Neural progenitor cell (in vitro differentiated cells): ENCODE results near the gene TEX2.

Source experiments
- EZH2 ChIP-seq: fragments of 200-600 bp; sonication (generic); IDR thresholded peaks from 2 replicates; pipeline ENCODE4 v1.6.1; 2017; ENCODE audit warnings: antibody characterized with exemption, mild to moderate bottlenecking, moderate library complexity
- TF ChIP-seq, protein P1 (sequence below): fragments of 200-600 bp; sonication (generic); IDR thresholded peaks from 2 replicates; pipeline ENCODE4 v1.5.1; 2017; ENCODE audit warnings: antibody characterized with exemption, mild to moderate bottlenecking

GRCh38 chr17:64146418-64147109 lies 116.5 kb downstream of the TEX2 start:
- TF ChIP-seq EZH2 = no peak
- TF ChIP-seq, protein P1, sequence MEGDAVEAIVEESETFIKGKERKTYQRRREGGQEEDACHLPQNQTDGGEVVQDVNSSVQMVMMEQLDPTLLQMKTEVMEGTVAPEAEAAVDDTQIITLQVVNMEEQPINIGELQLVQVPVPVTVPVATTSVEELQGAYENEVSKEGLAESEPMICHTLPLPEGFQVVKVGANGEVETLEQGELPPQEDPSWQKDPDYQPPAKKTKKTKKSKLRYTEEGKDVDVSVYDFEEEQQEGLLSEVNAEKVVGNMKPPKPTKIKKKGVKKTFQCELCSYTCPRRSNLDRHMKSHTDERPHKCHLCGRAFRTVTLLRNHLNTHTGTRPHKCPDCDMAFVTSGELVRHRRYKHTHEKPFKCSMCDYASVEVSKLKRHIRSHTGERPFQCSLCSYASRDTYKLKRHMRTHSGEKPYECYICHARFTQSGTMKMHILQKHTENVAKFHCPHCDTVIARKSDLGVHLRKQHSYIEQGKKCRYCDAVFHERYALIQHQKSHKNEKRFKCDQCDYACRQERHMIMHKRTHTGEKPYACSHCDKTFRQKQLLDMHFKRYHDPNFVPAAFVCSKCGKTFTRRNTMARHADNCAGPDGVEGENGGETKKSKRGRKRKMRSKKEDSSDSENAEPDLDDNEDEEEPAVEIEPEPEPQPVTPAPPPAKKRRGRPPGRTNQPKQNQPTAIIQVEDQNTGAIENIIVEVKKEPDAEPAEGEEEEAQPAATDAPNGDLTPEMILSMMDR = no peak
